ENCODE results near the gene RAX.

- TF ChIP-seq CTCF (conservative IDR thresholded peaks at IDR 0.05 in 1 of 2, IDR thresholded peaks at IDR 0.05 in 1 of 2; ENCODE audit: low read depth in 1 of 2, low read length in 2 of 2) (no peak), EZH2 (IDR thresholded peaks at IDR 0.05; ENCODE audit: low read length, missing control alignments) (no peak)
These were observed 38.4 kb upstream of the RAX start for GRCh38 chr18:59311631-59312030.

Measured in fibroblast of lung (primary cell).